ENCODE data around the gene GRID1.
A peak's percentile ranks its signal among the peaks of the same experiment; 100 is the strongest.
"Not testable (repeated sequence)": the region's sequence is repeated elsewhere in the genome, so short reads cannot be mapped to it uniquely, and the experiment has no call there.

GRID1 gene

DNA sequence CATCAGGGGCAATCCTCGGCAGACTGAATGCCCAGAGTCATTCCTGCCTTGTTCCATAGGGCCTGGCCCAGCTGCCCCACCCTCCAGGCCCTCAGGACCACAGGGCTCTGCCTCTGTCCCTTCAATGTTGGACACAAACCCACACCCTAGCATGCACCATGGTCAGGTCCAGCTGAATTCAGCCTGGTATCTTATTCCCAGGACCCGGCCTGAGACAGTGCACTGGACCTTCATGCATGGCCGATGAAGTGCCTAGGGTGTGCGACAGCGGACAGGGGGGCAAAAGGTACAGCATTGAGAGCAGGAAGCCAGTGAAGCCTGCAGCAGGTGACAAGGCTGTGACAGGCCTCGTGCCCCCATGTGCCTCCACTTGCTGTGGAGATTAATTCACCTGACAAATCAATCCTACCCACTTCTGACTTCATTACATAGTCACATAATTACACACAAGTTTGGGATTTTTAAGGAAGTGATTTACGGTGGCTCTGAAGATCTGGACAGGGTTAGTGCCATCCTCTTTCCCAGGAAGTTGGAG, 261.9 kb downstream of the GRID1 start:
- DNase-seq (ENCODE audit: low spot score), result no peak

DNA sequence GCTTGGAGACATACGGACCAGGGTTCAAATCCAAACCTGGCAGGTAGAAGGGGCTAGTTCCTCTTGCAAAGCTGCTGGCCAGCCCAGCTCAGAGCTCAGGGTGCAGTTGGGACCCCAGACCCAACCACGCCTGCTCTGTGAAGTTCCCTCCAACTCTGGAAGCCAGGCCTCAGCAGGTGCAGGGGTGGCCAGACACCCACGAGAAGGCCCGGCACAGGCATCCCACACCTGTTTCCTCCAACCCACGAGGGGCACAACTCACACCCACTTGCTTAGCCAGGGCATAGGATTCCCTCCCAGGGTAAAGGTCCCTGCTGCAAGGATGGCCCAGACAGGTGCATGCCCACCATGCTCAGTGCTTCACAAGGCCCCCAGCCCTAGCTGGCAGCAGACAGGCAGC, 262.4 kb downstream of the GRID1 start:
- no peak for DNase-seq (ENCODE audit: low spot score)

DNA sequence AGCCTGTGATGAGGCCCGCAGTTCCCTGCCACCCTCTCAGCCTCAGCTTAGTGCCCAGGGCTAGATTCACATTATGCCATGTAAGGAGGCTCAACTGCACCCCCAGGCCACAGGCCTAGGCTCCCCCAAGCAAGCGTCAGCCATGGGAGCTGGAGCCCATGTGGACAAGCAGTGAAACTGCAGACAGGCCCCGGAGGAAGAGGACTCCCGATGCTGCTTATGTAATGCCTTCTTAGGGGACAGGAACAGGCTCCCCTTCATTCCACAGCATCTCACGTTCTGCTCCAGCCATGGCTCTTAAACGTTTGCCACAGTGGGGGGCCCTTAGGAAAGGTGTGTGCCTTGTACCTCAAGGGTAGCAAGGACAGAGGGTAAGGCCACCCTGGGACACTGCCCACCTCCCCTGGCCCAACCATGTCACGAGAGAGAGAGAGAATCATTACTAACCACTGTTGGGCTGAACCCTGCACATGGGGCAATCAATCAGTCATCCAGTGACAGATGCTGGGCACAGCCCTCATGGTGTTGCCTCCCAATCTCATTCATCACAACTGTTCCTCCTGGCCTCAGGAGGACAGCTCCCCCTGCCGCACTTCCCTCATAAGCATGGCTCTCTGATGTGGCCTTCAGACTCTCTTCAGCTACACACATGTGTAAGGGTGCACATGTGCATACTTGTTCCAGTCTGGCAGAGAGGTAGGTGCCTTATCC, 263.0 kb downstream of the GRID1 start:
- DNase-seq (ENCODE audit: low spot score), result no peak

DNA sequence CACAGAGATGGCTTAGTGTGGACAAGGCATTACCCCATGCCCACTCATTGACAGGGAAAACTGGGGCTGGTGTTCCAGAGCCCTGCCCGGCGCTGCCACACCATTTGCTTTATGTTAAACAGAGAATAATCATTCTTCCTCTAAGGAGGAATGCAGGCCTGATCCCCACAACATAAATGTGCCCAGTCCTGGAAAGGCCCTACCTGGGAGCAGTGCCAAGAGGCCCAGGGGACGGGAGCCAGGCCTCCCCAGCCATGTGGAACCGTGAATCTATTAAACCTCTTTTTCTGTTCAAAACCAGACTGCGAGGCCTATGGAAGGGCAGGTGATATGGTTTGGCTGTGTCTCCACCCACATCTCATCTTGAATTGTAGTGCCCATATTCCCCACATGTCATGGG, 264.1 kb downstream of the GRID1 start:
- no peak for DNase-seq (ENCODE audit: low spot score)

DNA sequence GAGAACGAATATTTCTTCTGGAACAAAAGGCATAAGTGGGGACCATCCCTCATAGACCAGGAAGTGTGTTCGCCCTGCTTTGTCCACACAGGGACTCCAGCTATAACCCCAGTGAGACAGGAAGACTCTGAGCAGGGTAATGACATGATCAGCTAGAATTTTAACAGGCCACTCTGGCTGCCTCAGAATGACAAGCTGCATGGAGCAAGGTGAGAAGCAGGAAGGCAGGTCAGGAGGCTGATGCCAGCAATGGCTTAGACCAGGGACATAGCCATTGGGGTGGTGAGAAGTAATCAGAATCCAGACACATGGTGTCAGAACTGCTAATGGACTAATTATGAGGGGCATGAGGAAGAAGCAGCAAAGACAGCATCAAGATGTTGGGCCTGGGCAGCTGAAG, 264.6 kb downstream of the GRID1 start:
- no peak for DNase-seq (ENCODE audit: low spot score)

DNA sequence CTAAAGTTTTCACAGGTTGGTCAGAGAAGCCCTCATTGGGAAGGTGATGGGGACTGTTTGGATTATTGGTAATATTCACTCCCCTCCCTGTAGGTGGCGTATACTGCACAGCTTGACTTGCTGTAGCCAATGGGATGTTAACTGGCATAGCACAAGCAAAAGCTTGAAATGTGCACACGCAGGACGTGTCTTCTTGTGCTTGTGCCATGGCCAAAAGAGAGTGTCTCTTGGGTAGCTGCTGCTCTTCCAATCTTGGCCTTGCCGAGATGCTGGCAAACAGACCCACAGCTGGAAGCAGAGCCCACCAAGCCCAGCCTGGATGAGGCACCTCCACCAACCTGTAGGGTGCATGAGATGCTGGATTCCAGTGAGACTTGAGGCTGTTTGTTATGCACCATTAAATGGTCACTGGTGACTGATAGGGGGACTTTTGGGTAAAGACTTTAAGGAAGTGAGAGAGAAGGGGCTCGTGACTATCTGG, 266.0 kb downstream of the GRID1 start:
- DNase-seq (ENCODE audit: low spot score), result peak; percentile 31

DNA sequence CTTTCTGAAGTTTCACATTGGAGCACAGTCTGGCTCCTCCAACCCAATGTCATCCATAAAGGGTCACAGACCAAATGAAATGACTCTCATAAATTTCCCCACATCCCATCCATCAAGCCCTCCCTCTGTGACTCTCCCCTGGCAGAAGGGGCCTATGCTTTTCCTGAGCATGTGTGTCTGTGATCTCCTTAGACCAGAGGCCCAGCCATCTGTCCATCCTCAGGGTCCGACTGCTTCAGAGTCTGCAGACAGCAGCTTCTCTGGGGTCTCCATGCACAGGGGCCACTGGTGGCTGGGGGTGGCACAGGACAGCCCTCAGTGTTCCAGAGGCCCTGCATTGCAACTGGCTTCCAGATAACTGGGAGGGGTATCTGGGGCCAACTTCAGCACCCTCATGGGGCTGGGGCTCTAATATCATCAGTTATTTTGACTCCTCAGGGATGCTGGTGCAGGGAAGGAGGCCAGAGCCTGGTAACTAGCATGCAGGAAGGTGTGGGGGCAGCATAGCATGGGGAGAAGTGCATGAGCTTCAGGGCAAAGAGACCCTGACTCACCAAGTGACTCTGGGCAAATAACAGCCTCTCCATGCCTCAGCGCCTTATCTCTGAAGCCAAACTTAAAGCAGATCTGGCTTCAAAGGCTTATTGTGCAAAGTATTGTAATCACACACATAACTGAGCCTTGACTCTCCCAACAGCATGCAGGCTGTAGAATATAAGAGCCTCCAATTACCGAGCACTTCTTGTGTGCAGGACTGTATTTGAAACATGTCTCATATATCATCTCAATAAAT, 266.9 kb downstream of the GRID1 start:
- DNase-seq (ENCODE audit: low spot score), result no peak

DNA sequence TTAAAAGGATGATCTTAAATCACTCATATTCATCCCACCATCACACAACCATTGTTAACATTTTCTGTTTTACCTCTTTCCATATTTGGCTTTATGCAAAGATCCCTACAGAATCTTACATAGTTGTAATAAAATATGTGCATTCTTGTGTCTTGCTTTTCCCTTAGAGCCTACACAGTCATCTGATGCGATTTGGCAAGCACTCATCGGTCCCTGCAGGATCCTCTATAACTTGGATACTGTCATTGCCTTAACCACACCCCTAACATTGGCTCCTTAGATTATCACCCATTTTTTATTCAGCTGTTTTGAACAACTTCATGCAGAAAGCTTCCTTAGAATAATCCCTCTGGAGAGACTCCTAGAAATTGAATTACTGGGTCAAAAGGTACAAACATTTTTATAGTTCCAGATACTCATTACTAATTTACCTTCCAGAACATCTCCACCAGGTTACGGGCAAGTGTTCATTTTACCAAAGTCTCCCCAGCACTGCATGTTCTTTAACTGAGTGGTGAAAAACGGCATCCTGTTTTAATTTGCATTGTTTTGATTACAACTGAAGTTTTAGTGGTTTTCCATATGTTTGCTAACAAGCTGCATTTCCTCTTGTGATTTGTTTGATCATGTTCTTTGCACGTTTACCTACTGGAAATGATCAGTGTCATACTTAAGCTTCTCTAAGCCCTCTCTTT, 268.3 kb downstream of the GRID1 start:
- DNase-seq (ENCODE audit: low spot score), result no peak

DNA sequence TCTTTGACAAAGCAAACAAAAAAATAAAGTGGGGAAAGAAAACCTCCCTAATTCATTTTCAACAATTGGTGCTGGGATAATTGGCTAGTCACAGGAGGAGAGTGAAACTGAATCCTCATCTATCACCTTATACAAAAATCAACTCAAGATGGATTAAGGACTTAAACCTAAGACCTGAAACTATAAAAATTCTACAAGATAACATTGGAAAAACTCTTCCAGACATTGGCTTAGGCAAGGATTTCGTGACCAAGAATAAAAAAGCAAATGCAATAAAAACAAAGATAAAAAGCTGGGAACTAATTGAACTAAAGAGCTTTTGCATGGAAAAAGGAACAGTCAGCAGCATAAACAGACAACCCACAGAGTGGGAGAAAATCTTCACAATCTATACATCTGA, 271.5 kb downstream of the GRID1 start:
- not testable (repeated sequence) for DNase-seq (ENCODE audit: low spot score)

DNA sequence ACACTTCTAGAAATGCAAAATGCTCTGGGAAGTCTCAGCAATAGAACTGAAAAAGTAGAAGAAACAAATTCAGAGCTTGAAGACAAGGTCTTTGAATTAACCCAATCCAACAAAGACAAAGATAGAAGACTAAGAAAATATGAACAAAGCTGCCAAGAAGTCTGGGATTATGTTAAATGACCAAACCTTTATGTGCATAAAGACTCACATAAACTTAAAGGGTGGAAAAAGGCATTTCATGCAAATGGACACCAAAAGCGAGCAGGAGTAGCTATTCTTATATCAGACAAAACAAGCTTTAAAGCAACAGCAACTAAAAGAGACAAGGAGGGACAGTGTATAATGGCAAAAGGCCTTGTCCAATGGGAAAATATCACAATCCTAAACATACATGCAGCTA, 274.3 kb downstream of the GRID1 start:
- DNase-seq (ENCODE audit: low spot score), result not testable (repeated sequence)

DNA sequence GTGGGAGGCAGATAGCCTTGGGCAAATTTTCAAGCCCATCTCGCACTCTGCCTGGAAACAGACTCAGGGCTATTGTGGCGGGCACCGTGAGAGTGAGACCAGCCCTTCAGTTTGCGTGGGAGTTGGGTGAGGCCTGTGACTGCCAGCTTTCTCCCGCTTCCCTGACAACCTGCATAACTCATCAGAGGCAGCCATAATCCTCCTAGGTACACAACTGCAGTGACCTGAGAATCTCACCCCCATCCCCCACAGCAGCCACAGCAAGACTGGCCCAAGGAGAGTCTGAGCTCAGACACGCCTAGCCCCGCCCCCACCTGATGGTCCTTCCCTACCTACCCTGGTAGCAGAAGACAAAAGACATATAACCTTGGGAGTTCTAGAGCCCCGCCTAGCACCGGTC, 275.4 kb downstream of the GRID1 start:
- DNase-seq (ENCODE audit: low spot score), result no peak

DNA sequence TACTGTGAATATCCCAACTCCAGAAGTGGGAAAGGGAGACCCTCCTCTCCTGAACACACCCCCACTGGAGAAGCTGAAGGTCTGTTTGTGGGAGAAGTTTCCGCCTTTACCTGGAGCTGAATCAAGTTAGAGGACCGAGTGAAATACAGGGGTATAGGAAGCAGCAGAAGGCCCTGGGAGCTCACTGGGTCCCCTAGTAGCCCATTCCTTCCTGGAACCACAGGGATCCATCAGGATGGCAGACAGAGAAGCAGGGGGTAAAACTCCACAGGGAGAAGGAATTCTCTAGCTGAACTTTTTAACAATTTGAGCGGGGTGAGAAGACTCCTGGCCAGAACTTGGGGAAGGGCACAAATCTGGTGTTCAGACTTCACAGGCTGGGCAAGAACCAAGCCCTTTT, 275.8 kb downstream of the GRID1 start:
- DNase-seq (ENCODE audit: low spot score), result no peak

DNA sequence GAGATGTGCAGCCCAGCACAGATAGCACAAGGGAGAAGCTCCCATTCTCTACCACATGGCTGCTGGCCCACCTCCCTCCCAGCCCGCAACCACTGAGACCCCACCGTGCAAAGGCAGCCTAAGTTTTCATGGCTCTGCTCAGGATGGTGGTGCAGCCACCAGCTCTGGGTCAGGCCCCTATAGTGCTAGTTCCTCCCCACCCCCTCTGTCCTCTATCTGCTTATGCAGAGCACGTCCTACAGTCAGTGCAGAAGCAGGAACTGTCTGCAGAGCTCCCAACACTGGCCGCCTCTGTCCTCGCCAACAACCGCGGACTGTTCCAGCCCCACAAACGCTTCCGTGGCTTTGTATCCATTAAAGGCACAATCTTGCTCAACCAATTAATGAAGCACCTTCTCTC, 278.9 kb downstream of the GRID1 start:
- DNase-seq (ENCODE audit: low spot score), result no peak

DNA sequence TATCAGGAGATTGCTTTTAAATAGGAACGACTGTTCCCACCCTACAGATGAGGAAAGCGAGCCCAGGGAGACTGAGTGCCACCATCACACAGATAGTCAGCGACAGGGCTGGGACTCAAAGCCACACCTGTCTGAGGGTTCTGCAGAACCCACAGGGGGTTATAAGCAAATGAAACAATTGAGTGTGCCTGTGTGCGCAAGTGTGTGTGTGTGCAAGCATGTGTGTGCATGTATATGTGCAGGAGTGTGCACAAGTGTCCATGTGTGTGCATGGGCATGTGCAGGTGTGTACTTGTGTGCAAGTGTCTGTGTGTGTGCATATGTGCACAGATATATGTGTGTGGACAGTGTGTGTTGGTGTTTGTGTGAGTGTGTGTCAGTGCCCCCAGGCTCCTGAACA, 280.2 kb downstream of the GRID1 start:
- no peak for DNase-seq (ENCODE audit: low spot score)

DNA sequence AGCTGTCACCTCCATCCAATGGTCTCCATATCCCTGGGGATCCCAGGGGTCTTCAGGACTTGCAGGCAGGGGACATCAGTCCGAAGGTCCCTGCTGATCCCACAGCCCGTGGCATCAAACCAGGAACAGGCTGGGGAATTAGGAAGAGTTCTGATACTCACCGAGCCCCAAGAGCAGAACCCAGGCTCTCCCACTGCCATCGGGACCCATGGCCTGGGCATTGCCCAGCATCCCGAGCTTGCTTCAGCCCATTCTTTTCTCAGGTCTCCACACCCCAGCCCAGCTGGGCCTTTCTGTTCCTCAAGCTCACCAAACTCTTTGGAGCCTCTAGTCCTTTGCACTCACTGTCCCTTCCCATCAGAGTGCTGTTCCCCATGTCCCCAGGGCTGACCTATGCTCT, 280.9 kb downstream of the GRID1 start:
- DNase-seq (ENCODE audit: low spot score), result no peak

DNA sequence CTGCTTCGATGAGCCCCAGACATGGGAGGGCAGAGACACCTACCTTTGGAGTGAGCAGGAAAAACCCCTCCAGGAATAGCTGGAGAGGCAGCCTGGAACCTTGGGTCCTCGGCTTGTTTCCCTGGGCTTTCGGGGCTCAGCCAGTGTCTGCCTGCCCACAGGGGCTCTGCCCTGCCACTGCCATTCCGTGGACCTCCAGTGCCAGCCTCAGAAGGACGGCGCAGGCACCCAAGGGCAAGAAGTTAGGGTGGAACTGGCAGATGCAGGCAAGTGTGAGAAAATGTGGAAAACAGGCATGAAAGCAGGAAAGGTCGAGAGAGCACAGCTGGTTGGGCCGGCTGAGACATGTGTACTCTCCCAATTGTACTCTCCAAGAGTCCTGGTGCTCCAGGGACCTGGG, 281.5 kb downstream of the GRID1 start:
- DNase-seq (ENCODE audit: low spot score), result no peak

DNA sequence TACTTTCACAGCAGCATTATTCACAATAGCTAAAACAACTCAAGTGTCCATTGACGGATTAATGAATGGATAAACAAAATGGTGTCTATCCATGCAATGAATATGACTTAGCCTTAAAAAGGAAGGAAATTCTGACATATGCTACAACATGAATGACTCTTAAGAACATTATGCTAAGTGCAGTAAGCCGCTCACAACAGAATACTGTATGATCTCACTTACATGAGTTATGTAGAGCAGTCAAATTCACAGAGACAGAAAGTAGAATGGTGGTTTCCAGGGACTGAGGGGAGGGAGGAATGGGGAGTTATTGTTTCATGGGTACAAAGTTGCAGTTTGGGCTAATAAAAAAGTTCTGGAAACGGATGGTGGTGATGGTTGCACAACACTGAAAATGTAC, 282.0 kb downstream of the GRID1 start:
- no peak for DNase-seq (ENCODE audit: low spot score)

DNA sequence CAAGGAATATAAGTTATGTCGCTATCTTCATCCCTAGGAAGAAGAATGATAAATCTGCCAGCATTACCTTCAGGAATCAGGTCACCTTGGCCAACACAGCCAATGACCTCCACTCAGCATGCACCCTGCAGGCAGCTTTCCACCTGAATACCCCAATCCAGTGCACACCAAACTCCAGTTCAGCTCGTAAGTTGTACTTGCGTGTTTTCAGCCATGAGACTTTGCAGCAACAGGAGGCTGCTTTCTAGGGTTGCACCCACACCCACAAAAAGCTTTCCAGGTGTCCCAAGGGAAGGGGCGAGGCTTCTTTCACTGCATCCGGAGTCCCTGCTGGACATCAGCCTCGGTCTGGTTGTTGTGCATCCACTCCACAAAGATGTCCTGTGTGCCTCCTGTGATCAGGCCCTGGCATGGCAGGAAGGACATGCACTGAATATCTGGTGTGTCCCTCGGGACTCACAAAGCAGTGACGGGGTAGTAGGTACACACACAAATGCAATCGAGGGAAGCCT, 282.9 kb downstream of the GRID1 start:
- no peak for DNase-seq (ENCODE audit: low spot score)

DNA sequence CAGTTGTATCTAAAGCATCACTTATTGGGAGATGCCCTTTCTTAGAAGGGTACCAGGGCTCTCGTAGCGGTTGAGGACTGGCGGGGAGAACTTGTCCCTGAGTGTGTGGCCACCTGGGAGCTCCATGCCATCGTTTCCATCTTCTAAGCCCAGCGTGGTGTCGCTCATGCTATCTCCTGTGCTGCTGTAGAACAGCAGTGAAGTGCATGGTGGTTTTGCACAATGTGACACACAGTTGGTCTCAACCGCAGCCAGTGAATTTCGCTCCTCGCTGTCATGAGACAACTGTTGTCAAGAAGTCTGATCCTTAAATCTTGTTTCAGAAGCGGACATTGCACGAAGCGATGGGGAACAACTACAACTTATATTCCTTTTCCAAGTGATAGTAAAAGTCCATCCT, 283.4 kb downstream of the GRID1 start:
- no peak for DNase-seq (ENCODE audit: low spot score)

DNA sequence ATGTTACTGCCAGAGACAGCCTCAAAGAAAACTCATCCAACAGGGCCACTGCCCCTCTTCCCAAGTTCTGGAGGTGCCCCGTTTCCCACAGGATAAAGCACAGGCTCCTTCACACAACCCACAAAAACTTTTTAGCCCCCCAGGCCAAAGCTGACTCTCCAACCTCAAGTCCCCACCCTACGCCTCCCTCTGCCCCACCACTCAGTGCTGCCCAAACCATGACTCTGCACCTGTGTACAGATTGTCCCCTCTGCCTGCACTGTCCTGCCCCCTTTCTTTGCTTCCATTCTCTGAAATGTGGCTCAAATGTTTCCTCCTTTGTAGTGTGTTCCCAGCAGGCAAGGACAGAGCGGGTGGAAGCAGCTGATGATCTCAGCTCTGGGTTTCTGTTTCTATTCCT, 284.0 kb downstream of the GRID1 start:
- no peak for DNase-seq (ENCODE audit: low spot score)

DNA sequence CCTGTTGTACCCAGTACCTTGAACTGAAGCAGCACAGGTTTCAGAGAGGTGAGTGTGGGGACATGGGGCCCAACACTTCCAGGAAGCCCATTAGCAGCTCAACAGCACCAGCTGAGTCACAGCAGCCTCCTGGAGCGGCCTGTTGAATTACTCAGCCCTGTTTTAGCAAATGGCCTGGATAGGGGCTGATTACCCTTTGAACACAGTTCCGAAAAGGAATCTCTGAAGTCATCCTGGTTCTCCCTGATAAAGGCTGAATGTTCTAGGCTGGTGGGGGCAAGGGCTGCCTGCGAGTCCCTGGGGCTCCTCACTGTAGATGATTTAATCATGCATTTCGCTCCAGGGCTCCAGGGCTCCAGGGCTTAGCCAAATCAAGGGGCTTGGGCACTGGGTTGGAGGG, 287.5 kb downstream of the GRID1 start:
- no peak for DNase-seq (ENCODE audit: low spot score)

DNA sequence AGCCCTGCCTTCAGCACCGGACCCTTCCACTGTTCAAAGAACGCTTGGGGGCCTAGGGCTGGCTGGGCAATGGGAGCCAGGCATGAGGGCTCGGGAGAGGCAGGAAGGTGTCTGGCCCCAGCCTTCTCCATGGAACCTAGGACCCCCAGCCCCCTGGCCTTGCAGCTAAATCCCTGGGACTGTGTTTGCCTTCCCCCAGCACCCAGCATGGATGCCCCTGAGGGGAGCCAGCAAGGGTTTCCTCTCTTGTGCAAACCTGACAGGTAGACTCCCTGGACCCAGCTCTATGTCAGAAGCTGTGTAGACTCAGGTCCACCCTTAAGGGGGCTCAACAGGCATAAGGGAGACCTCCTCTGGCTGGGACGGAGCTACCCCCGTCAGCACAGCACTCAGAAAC, 288.0 kb downstream of the GRID1 start:
- DNase-seq (ENCODE audit: low spot score), result no peak

All from HuH-7.5 (cell line).